Chondrocyte (in vitro differentiated cells): ENCODE data around the gene IQCE. TPM values are rescaled to one million over a fixed set of nuclear protein-coding genes. Genes with fewer than 3 reads are reported as not detected.
A peak's percentile ranks its signal among the peaks of the same experiment; 100 is the strongest.

Experiments
- DNase-seq: peaks from one replicate; pipeline ENCODE4 v3.0.0; 2021; ENCODE audit warnings: mixed read lengths, low spot score
- H3K27ac Mint-ChIP-seq: one replicate; pipeline ENCODE4 v1.8.0; 2021; ENCODE audit warnings: mild to moderate bottlenecking, moderate library complexity, mixed read lengths; ENCODE audit not compliant: unreplicated experiment
- H3K27me3 Mint-ChIP-seq: 2 replicates; pipeline ENCODE4 v1.8.0; 2021; ENCODE audit warnings: low read depth, mixed read lengths
- H3K36me3 Mint-ChIP-seq: 2 replicates; pipeline ENCODE4 v1.8.0; 2021; ENCODE audit warnings: low read depth, mixed read lengths
- H3K4me1 Mint-ChIP-seq: 2 replicates; pipeline ENCODE4 v1.8.0; 2021; ENCODE audit warnings: low read depth, mild to moderate bottlenecking, mixed read lengths
- H3K4me3 Mint-ChIP-seq: one replicate; pipeline ENCODE4 v1.8.0; 2021; ENCODE audit warnings: mild to moderate bottlenecking, moderate library complexity, mixed read lengths; ENCODE audit not compliant: unreplicated experiment
- H3K9me3 Mint-ChIP-seq: 2 replicates; pipeline ENCODE4 v1.8.0; 2021; ENCODE audit warnings: low read depth, mixed read lengths
- CTCF ChIP-seq: fragments of 200-600 bp; sonication (generic); IDR thresholded peaks from 2 replicates; pipeline ENCODE4 v1.5.0; 2021; ENCODE audit warnings: antibody characterized with exemption, mild to moderate bottlenecking, moderate library complexity
- total RNA-seq: library from RNA; stranded (reverse); gene quantifications from 3 replicates; pipeline ENCODE4 v1.2.1, GENCODE V29; 2021

IQCE gene
- total RNA-seq, 1 donor from 2014 or later: 10.0 TPM

GRCh38 chr7:2542011-2542915, 16.5 kb upstream of the IQCE start:
- H3K4me3 Mint-ChIP-seq: no peak overlapping the region
- H3K36me3 Mint-ChIP-seq: peaks cover 15% of the 10 kb centered on the region

GRCh38 chr7:2542916-2543871, 15.6 kb upstream of the IQCE start:
- Mint-ChIP-seq H3K27me3 (no peaks in the 10 kb centered on the region), H3K27ac (no peak overlapping the region), H3K4me3 (no peak overlapping the region), H3K36me3 (peaks cover 17% of the 10 kb centered on the region), H3K4me1 (no peaks in the 10 kb centered on the region), H3K9me3 (no peaks in the 10 kb centered on the region)
- DNase-seq: peak; percentile 86
- TF ChIP-seq CTCF: no peak

More at GRCh38 chr7:2542011-2542915, 16.5 kb upstream of the IQCE start:
- peak; percentile 73 for DNase-seq
- Mint-ChIP-seq H3K4me1 (no peaks in the 10 kb centered on the region), H3K27me3 (no peaks in the 10 kb centered on the region), H3K9me3 (no peaks in the 10 kb centered on the region), H3K27ac (no peak overlapping the region)
- TF ChIP-seq CTCF: no peak

- no peak overlapping the region for H3K27ac Mint-ChIP-seq
- H3K4me3 Mint-ChIP-seq: no peak overlapping the region
- H3K36me3 Mint-ChIP-seq: peaks cover 20% of the 10 kb centered on the region
- peak; percentile 9 for TF ChIP-seq CTCF
- no peaks in the 10 kb centered on the region for H3K9me3 Mint-ChIP-seq
- no peaks in the 10 kb centered on the region for H3K27me3 Mint-ChIP-seq
- no peaks in the 10 kb centered on the region for H3K4me1 Mint-ChIP-seq
- peak; percentile 56 for DNase-seq
Observed at GRCh38 chr7:2544541-2545188, 14.1 kb upstream of the IQCE start.

GRCh38 chr7:2545746-2546425, 12.9 kb upstream of the IQCE start:
- no peak overlapping the region for H3K4me3 Mint-ChIP-seq
- H3K36me3 Mint-ChIP-seq: peaks cover 22% of the 10 kb centered on the region
- H3K27ac Mint-ChIP-seq: no peak overlapping the region
- no peaks in the 10 kb centered on the region for H3K27me3 Mint-ChIP-seq
- no peaks in the 10 kb centered on the region for H3K9me3 Mint-ChIP-seq
- peak; percentile 72 for DNase-seq
- H3K4me1 Mint-ChIP-seq: no peaks in the 10 kb centered on the region
- TF ChIP-seq CTCF: no peak
